ENCODE data around the gene MAML3.
"Not testable (repeated sequence)": the region's sequence is repeated elsewhere in the genome, so short reads cannot be mapped to it uniquely, and the experiment has no call there.

MAML3 gene

DNA sequence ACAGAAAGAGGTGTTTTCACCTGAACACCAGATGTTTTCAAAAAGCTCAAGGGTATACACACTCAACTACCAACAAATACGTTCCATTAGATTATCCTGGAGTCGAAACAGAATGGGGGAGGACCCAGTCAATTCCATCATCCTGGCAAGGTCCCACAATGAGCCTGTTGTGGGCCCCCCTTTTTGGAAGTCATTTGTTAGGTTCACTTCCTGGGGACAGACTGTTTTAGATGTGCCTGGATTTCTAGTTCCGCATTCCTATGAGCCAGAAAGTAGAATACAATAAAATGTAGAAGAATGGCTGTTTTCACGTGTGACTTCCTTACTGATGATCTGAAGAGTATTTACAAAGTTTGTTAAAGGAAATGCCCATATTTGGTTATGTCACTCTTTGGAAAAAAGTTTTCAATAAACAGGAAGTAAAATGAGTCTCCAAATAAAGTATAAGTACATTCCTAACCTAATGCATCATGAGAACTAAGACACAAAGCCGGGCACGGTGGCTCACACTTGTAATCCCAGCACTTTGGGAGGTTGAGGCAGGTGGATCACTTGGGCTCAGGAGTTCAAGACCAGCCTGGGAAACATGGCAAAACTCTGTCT is 192.5 kb downstream of the MAML3 start:
- no peak for DNase-seq (ENCODE audit: low read depth)

DNA sequence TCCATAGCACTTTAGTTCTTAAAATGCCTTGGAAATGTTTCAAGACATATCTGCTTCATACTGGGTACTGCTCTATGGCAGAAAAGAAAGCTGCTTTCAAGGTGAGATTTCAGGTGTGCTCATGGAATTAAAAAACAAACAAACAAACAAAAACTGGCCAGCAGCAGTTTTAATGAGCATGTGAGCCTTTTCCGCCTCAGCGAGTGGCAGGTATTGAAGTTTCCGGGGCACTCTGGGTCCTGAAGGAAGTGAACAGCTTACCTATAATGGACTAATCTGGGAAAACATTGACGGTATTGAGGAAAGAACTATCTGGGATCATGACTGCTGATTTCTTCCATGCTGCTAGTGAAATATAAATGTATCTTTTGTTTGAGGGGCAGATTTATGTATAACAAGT is 194.6 kb downstream of the MAML3 start:
- DNase-seq (ENCODE audit: low read depth): no peak

DNA sequence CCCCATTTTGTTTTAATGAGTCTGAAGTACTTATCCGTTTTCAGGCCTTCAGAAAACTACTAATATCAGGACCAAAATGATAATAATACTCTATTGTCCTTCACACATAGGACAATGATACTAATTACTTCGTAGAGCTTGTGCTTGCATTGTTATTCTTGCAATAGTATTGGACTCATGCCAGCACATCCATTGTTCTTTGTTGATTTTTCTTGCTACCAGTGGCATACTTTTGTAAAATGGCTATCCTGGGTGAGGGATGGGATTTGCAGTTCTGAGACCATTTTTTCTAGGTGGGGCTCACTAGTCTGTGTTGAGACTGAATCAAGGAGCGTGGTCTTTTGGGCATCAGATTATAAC is 195.3 kb downstream of the MAML3 start:
- no peak for DNase-seq (ENCODE audit: low read depth)

DNA sequence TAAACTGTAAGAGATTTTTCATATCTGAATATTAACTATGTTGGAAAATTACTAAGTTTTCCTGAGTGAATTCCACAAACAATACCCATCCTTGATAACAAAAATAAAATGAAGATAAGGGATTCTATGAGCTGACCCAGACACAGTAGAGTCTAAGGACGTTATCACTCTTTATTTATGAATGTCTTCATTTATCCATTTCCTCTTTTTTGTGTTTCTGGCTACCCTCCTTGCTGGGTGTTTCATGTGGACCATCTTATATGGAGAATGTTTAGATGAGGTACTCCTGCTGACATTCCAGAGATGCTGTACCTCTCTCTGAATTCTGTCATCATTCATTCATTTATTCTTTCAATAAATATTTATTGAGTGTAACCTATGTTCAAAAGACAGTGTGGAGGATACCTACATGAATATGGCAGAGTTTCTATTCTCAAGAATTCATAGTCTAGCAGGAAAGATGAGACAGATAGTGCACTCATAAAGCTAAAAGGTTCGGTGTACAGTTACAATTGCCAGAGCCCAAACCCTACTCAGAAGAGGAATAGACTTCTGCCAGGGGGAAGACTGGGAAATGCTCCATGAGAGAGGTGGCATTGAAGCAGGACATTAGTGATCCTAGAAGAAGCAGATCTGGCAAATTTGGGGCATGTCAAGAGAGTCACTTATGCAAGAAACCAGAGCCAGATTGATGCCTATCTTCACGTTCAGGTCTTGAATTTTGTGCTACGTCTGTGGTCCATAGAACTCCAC is 195.8 kb downstream of the MAML3 start:
- no peak for DNase-seq (ENCODE audit: low read depth)

DNA sequence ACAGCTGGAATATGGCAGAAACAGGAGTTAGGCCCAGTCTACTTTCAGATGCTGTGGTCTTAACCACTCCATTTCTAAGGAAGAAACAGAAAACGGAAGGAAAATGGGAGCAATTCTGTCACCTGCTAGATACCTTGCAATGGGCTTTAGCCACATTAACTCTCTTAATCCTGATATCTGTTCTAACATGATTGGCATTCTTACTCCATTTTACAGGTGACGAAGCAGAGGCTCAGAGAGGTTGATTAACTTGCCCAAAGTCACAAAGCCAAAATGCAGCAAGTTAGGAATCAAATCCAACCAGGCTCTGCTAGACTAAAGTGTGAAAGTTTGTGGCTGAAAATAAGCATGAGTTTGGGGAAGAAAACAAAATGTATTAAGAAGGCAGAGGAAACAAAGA is 196.9 kb downstream of the MAML3 start:
- DNase-seq (ENCODE audit: low read depth): no peak

DNA sequence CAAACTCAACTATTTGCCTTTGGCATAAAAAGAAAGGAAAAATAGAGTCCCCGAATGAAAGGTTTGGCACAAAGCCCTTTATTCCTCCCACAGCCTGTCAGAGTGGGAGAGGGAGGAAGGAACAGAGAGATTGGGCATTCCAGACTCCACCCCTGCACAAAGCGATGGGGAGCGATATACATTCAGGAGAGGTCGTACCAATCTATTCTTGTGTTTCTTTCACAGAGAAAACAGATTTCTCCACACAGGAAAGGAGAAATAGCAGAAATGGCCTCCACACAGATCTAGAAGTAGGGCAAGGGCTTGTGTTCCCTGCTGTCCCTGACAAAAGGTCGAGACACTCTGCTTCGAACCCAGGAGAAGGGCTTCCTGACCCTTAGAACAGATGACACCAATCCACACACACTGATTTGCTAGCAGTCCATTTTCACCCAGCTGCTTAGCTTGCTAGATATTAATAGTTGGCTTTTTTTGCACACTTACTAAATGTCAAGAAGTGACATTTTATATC is 197.4 kb downstream of the MAML3 start:
- no peak for DNase-seq (ENCODE audit: low read depth)

- DNase-seq (ENCODE audit: low read depth): no peak
Observed at GRCh38 chr4:139955600-139955999, 198.4 kb downstream of the MAML3 start.

- DNase-seq (ENCODE audit: low read depth): no peak
Observed at GRCh38 chr4:139954512-139954911, 199.5 kb downstream of the MAML3 start.

DNA sequence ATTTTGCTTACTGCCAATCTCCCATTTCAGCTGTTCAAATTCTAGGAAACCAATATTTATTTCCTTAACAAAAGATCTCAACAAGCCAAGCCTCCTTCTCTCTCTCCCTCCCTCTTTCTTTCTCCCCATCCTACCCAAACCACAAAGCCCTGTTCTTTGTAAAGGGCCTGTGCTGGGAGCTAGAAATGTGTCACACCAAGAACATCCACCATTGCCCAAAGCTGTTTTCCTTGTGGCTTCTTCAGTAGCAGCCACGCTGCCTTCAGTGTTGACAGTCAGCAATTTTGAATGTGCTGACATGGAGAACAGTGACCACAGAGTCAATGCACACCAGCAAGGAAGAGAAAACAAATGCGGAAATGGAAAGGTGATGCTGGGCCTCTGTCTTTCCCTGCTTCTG is 203.0 kb downstream of the MAML3 start:
- DNase-seq (ENCODE audit: low read depth): no peak

- DNase-seq (ENCODE audit: low read depth): peak; percentile 3
Observed at GRCh38 chr4:139950568-139950967, 203.4 kb downstream of the MAML3 start.

GRCh38 chr4:139944916-139945315 is 209.1 kb downstream of the MAML3 start:
- DNase-seq (ENCODE audit: low read depth): not testable (repeated sequence)

DNA sequence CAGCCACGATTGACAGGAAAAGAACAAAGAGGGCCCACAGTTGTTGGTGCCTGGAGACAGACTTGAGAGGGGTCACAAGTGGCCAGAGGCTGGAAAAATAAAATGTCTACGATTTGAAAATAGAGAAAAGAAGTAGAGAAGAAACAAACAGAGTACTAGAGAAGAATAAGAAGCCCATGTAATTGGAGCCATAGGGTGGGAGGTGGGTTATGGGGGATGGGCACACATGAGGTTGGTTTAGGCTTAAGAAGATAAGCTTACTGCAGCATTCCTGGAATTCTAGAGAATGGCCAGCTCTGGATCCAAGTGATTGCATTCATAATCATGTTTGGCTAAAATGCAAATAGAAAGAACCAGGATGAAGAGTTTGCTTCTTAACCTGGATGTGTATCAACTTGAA is 210.7 kb downstream of the MAML3 start:
- DNase-seq (ENCODE audit: low read depth): no peak

DNA sequence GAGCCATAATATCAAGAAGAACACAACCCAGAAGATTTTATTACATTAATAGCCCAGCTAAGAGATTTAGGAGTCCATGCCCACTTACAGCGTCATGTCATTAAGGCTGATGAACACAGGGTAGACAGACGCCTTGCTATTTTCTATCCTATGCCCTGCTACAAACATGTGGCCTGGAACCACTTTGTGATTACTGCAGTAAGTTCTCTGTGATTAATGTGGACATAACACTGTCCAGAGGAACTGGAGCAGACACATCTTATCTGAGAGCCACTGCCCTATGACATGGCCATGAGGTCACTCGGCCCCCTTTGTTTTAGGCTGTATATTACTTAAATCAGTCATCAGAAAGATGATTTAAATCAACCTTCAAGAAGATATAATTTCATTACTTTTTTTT is 211.7 kb downstream of the MAML3 start:
- no peak for DNase-seq (ENCODE audit: low read depth)

GRCh38 chr4:139940600-139940999 is 213.4 kb downstream of the MAML3 start:
- no peak for DNase-seq (ENCODE audit: low read depth)

GRCh38 chr4:139938414-139938813 is 215.6 kb downstream of the MAML3 start:
- no peak for DNase-seq (ENCODE audit: low read depth)

GRCh38 chr4:139935911-139936310 is 218.1 kb downstream of the MAML3 start:
- no peak for DNase-seq (ENCODE audit: low read depth)

DNA sequence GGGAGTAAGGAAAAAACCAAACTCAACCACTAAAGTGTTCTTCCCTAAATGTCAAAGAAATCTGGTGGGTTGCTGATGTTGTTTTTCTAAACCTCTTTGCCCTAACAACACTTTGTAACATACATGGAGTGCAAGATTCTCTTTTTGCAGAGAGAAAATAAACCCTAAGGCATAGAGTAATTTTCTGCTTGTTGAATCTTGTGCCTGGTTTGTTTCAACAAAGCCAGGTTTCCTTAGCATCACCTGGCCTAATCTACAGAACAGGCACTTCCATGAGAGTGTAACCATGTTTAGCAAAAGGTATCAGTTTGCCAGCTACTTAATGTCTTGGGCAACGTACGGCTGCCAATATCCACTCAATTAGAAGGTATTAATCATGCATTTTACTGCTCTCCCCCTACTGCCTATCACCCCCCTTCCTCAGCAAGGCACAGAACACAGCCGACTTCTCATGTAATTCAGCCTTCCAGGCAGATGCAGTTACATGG is 219.2 kb downstream of the MAML3 start:
- DNase-seq (ENCODE audit: low read depth): no peak

DNA sequence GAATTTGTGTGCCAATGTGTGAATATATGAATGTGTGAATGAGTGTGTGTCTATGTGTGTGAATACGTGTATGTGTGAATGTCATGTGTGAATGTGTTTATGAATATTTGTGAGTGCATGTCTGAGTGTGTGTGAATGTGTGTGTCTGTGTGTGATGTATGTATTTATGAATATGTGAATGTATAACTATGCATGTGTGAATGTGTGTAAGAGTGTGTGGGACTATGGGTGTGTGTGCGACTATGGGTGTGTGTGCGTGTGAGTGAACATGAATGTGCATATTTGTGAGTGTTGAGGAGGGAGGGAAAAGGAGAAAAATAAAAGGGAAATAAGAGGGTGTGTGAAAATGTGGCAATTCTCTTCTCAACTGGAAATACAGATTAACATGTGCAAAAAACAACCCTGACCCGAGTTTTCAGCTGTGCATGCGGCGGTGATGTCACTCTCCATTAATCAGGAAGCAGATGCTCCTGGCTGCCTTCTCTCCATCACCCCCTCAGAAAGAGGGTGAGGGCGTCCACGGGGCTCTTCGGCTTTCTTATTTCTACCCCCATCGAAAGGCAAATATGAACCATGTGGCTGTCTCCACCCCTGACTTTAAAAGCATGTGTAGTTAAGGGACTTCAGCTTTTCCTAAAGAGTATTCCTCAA is 219.8 kb downstream of the MAML3 start:
- no peak for DNase-seq (ENCODE audit: low read depth)

DNA sequence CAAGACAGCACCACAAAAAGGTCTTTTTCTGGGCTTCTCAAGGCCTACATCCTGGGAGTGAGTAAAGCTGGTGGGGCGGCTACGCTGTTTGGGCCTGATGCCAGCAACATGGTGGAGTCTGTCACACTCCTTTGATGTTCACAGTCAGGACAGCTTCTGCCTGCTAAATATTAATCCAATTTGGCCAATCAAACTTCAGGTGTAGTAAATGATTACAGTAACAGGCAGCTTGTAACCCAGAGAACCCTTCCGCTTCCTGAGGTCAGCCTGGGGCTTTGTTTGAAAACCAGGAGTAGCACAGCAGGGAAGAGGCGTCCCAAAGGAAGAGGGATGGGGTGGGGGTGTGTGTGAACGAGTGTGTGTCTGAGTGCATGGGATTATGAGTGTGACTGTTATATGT is 220.4 kb downstream of the MAML3 start:
- DNase-seq (ENCODE audit: low read depth): no peak

DNA sequence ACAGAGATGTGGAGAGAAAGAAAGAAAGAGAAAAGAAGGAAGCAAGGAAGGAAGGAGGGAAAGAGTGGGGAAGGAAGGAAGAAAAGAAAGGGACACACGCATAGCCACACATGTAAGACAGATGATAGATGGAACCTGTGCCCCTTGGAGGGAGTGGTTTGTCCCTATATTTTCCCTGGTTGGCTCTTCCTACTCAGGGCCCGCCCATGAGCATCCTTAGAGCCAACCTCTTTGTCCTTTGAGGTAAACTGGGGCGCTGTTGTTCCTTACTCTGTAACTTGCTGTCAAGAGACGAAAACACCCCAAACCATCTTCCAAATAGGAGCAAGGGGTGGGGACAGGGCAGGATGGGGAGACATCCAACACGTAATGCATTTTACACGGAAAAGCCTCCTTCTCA is 220.9 kb downstream of the MAML3 start:
- DNase-seq (ENCODE audit: low read depth): no peak

DNA sequence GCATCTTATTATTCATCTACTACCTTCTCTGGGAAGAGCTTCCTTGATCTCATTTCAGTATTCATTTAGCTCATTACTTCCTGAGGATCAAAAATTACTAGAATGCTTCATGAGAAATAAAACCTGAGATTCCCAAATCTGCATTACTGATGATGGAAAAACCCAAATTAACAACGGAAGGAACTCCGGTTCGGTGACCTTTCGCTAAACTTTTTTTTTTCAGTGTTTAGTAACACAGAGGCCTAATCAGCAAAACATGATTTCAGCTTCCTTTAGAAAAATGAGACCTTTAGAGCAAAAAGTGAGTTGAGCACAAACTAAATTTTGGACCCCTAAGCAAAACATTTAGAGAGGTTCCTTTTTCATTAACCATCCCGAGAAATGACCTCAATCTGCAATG is 229.2 kb downstream of the MAML3 start:
- no peak for DNase-seq (ENCODE audit: low read depth)

DNA sequence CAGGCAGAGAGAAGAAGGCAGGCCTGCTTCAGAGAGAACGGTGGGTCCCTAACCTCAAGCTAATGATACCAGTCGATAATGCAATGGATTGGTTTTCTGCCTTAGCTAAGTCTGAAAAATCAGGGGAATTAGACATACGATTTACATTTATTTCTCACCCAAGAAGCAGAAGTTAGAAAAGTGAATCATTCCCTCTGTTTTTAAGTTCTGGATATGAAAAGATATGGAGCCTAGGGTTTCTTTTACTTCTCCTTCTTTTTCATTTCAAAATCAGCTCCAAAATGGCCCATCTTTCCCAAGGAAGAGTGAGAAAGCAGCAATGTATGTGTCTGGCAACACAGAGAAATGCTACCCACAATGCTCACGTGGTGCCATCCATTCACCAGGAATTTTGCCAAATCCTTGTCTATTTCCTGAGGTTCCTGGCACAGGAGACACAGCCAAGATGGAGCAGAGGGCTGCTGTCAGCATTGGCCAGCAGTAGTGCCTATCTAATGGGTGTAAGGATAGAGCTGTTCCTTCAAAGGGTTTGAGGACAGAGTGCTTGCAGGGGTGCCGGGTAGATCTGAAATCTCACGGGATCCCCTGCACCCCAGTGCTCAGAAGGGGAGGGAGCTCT is 231.5 kb downstream of the MAML3 start:
- DNase-seq (ENCODE audit: low read depth): no peak
